ENCODE measurements around the gene WDSUB1.

DNA sequence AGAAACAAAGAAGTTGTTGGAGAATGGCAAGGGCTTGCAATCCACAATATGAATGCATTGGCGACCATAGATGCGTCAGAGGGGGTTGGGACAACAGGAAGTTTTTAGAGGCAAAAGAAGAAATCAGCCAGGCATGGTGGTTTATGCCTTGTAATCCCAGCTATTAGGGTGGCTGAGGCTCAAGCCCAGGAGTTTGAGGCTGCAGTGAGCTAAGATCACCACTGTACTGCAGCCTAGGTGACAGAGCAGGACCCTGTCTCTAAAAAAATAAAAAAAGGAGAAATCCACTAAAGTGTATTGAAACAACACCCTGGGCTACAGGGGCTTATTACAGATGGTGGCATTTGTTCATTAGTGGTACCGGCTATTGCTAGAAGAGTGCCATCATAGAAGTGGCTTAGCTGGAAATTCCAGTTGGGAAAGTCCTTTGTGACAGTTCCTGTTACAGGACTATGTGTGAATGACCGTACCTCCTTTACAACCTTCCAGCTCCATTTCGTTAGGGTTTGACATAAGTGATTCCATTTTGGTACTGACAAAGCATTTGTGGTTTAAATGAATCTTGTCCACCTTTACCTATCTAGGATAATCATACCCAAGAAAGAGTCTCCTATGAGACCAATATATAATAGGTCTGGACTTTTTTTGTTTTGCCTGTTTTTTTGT, 10.7 kb upstream of the WDSUB1 start:
- TF ChIP-seq, protein P1, sequence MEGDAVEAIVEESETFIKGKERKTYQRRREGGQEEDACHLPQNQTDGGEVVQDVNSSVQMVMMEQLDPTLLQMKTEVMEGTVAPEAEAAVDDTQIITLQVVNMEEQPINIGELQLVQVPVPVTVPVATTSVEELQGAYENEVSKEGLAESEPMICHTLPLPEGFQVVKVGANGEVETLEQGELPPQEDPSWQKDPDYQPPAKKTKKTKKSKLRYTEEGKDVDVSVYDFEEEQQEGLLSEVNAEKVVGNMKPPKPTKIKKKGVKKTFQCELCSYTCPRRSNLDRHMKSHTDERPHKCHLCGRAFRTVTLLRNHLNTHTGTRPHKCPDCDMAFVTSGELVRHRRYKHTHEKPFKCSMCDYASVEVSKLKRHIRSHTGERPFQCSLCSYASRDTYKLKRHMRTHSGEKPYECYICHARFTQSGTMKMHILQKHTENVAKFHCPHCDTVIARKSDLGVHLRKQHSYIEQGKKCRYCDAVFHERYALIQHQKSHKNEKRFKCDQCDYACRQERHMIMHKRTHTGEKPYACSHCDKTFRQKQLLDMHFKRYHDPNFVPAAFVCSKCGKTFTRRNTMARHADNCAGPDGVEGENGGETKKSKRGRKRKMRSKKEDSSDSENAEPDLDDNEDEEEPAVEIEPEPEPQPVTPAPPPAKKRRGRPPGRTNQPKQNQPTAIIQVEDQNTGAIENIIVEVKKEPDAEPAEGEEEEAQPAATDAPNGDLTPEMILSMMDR (IDR thresholded peaks at IDR 0.05; ENCODE audit: extremely low read depth in 1 of 2, insufficient read depth in 1 of 2, low read depth in 1 of 2, low read length in 2 of 2) = no peak
- TF ChIP-seq POLR2AphosphoS5 (IDR thresholded peaks at IDR 0.05; ENCODE audit: insufficient read depth, low read depth, low read length) = no peak
